Neural cell (in vitro differentiated cells): ENCODE measurements around the gene AATK.

Source experiments
- CTCF ChIP-seq: fragments of 450-650 bp; IDR thresholded peaks from 2 replicates; pipeline ENCODE4 v1.5.1; 2014; ENCODE audit warnings: antibody characterized with exemption, mild to moderate bottlenecking, moderate library complexity; ENCODE audit not compliant: poor library complexity, severe bottlenecking
- EP300 ChIP-seq: fragments of 450-650 bp; conservative IDR thresholded peaks from 2 replicates; pipeline ENCODE4 v1.6.1; 2014; ENCODE audit warnings: antibody characterized with exemption, mild to moderate bottlenecking, moderate library complexity; ENCODE audit not compliant: poor library complexity, severe bottlenecking
- EZH2 ChIP-seq: fragments of 200-600, 300-800 bp; shearing (Covaris generic), sonication (generic); IDR thresholded peaks from 2 replicates; pipeline ENCODE4 v1.6.1; 2014; ENCODE audit warnings: antibody characterized with exemption, low read length, borderline replicate concordance, mild to moderate bottlenecking; ENCODE audit not compliant: insufficient read depth, poor library complexity, severe bottlenecking
- MXI1 ChIP-seq: fragments of 450-650 bp; conservative IDR thresholded peaks from 2 replicates; pipeline ENCODE4 v1.6.1; 2014; ENCODE audit warnings: antibody characterized with exemption, mild to moderate bottlenecking; ENCODE audit not compliant: poor library complexity, severe bottlenecking
- POLR2AphosphoS5 ChIP-seq: IDR thresholded peaks from 2 replicates; pipeline ENCODE4 v1.6.1; 2012
- RAD21 ChIP-seq: fragments of 450-650 bp; conservative IDR thresholded peaks from 2 replicates; pipeline ENCODE4 v1.6.1; 2014; ENCODE audit warnings: antibody characterized with exemption, mild to moderate bottlenecking, moderate library complexity
- SMC3 ChIP-seq: fragments of 450-650 bp; conservative IDR thresholded peaks from 2 replicates; pipeline ENCODE4 v1.6.1; 2014; ENCODE audit warnings: antibody characterized with exemption, mild to moderate bottlenecking, moderate library complexity; ENCODE audit not compliant: poor library complexity
- TAF1 ChIP-seq: IDR thresholded peaks from 2 replicates; pipeline ENCODE4 v1.6.1; 2012; ENCODE audit warnings: low read depth
- TF ChIP-seq, protein P1 (sequence below): IDR thresholded peaks from 2 replicates; pipeline ENCODE4 v1.6.1; 2012; ENCODE audit warnings: borderline replicate concordance

DNA sequence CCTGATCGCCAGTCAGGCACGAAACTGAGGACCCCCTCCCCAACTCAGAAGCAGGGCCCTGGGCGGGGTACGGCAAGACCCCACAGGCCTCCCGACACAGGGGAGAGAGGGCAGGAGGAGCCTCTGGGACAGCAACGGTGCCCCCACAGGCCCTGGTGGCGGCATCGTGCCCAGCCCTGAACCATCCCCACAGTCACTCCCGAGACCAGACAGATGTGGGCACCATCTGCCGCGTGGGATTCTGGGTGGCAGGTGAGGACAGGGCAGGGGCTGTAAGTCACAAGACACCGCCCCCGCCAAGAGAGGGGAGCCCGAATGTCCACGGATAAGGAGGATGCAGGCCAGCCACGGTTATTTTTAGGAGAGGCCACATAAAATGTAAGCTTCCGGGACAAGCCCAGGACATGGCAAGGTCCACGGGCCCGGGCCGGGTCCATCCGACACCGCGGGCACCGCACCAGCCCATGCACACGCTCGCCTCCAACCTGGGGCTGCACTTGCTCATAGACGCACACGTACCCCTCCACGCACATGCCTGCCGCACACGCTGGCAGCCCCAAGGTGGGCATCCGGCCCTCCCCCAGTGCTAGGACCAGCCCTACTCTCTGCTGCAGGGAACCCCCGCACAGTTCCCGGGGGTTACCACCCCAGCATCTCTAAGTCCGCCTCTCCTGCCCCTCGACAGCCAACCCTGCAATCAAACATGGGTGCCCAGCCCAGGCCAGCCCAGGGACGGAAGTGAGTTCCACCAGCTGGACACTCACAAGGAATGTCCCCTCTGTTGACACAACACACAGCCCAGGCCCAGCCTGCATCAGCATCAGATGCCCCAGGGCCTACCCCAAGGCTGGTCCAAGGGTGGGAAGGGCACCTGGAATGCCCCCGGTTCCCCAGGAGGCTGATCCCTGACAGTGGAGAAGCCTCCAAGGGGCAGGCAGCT lies 8.9 kb downstream of the AATK start:
- TF ChIP-seq CTCF (no peak), RAD21 (no peak), TAF1 (no peak), EZH2 (no peak), POLR2AphosphoS5 (no peak), EP300 (no peak), MXI1 (no peak), SMC3 (no peak)
- TF ChIP-seq, protein P1, sequence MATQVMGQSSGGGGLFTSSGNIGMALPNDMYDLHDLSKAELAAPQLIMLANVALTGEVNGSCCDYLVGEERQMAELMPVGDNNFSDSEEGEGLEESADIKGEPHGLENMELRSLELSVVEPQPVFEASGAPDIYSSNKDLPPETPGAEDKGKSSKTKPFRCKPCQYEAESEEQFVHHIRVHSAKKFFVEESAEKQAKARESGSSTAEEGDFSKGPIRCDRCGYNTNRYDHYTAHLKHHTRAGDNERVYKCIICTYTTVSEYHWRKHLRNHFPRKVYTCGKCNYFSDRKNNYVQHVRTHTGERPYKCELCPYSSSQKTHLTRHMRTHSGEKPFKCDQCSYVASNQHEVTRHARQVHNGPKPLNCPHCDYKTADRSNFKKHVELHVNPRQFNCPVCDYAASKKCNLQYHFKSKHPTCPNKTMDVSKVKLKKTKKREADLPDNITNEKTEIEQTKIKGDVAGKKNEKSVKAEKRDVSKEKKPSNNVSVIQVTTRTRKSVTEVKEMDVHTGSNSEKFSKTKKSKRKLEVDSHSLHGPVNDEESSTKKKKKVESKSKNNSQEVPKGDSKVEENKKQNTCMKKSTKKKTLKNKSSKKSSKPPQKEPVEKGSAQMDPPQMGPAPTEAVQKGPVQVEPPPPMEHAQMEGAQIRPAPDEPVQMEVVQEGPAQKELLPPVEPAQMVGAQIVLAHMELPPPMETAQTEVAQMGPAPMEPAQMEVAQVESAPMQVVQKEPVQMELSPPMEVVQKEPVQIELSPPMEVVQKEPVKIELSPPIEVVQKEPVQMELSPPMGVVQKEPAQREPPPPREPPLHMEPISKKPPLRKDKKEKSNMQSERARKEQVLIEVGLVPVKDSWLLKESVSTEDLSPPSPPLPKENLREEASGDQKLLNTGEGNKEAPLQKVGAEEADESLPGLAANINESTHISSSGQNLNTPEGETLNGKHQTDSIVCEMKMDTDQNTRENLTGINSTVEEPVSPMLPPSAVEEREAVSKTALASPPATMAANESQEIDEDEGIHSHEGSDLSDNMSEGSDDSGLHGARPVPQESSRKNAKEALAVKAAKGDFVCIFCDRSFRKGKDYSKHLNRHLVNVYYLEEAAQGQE: no peak
